ENCODE results near the gene CLTB.

The CLTB gene

DNA sequence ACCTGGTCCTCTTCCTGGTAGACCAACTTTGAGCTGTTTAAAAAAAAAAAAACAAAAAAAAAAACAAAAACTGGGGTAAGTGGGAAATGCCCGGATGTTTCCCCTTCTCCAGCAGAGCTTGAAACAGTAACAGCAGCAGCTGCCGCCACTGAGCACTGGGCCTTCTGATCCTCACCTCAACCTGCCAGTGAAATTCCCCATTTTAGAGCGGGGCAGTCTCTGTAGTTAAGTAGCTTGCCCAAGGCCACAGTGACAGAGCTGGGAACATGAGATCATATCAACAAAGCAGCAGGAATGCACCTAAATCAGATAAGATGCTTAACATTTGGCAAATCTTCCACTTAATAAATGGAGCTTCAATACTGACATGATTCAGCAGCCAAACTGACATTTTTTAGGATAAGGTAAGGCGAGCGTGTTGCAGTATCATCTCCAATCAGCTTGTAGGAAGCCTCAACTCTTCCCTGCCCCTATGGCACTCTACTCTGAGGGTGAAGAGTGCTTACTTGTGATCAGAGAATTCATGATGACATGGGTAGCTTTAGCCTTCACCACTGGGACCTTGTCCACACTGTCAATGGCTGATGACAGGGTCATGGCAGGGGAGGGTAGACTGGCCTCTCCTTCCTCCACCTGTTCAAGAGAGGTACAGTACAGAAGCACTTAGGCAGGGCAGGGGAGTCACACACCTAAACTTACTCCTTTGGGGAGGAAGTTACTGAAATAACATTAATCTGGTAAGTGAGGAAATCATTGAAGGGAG lies 64.0 kb downstream of the CLTB start:
- DNase-seq (ENCODE audit: low read depth), result no peak

DNA sequence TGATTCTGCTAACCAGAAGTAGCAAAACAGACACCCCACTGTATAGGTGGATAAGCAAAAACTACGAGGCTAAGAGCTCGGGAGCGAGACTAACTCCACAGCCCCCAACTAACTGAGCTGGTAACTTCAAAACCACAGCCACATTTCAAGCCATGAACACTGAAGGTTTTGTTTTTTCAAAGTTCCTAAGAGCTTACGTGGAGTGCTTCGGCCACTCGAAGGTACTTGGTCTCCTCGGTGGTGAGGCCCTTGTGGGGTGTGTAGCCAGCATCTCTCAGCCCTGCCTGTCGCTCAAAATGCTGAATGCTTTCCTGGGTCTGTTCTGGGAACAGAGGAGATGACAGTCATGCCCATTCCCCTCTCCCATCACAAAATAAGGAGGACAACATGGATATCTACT lies 65.9 kb downstream of the CLTB start:
- DNase-seq (ENCODE audit: low read depth), result no peak

DNA sequence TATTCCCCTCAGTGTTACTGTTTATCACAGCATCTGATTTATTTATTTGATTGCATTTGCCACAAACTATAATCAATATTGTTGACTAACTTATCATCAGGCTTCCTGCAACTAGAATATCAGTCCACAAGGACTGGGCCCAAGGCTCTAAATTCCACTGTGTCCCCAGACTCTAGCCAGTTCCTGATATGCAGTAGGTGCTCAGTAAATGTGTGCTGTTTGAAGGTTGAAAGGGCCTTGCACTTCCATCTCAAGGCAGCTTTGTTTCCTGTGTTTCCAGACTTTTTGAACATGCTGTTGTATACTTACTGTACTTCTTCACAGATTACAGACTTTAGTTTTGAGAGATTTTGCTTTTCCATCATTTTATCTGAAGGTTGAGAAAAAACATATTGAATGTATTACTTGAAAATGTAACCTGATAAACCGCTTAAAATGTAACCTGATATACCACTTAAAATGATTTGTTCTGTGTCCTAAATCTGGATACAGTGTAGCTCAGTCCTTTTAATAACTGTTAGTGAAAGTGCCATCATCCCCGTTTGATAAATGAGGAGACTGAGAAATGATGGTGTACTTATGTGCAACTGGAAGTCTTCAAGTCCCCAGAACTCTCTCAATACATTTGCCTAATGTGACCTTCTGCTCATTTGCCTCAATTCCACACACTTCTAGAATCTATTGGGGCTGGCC lies 73.4 kb downstream of the CLTB start:
- DNase-seq (ENCODE audit: low read depth), result no peak
